IMR-90 (cell line): ENCODE measurements around the gene ZNF341.

ENCODE experiments used
- MXI1 ChIP-seq: IDR thresholded peaks from 2 replicates; pipeline ENCODE4 v1.6.1; 2012; ENCODE audit warnings: low read depth, mild to moderate bottlenecking, low read length, moderate library complexity, borderline replicate concordance
- POLR2A ChIP-seq: IDR thresholded peaks from 2 replicates; pipeline ENCODE4 v1.6.1; 2012; ENCODE audit warnings: mild to moderate bottlenecking, low read depth, low read length
- RFX5 ChIP-seq: IDR thresholded peaks from 2 replicates; pipeline ENCODE4 v1.8.0; 2012; ENCODE audit warnings: low read depth, mild to moderate bottlenecking, low read length, moderate library complexity
- TF ChIP-seq, protein P1 (sequence below): conservative IDR thresholded peaks from 2 replicates; pipeline ENCODE4 v1.5.1; 2012; ENCODE audit warnings: mild to moderate bottlenecking, low read depth, low read length, improper control_type of control experiment
- TF ChIP-seq, protein P2 (sequence below): fragments of 150-350 bp; IDR thresholded peaks from 2 replicates; pipeline ENCODE4 v1.6.1; 2016; ENCODE audit warnings: low read depth, mild to moderate bottlenecking, low read length, moderate library complexity, borderline replicate concordance
- TF ChIP-seq, protein P3 (sequence below): fragments of 150-350 bp; IDR thresholded peaks from 2 replicates; pipeline ENCODE4 v1.6.1; 2017; ENCODE audit warnings: mild to moderate bottlenecking, antibody characterized with exemption, low read length, low read depth

DNA sequence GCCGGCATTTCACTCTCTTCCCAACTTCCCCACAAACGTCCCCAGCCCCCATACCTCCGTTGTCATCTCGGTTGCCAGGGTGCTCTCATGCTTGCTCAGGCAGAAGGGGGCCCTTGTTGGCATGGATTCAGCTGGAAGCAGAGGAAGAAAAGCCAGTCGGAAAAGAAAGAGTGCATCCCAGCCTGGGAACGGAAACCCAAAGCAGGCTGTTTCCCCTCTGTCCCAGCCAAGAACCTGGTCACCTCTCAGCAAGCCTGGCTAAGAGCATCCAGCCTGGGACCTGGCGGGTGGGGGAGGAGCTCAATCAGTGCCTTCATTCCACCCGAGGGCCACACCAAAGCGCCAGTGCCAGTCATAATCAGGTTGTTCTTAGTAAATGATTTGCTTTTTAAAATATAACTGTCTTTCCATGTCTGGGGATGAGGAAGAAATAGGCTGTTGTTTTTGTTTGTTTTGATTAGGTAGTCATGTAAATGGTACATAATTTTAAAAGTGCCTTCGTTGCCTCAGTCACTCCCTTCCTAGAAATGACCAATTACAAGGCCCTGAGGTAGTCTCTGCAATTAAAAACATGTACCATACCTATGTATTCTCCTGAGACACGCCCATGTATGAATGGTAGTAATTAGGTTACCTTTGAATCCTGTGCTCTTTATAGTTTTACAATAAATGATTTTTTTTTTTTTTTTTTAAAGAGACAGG lies 100.5 kb downstream of the ZNF341 start:
- TF ChIP-seq, protein P1, sequence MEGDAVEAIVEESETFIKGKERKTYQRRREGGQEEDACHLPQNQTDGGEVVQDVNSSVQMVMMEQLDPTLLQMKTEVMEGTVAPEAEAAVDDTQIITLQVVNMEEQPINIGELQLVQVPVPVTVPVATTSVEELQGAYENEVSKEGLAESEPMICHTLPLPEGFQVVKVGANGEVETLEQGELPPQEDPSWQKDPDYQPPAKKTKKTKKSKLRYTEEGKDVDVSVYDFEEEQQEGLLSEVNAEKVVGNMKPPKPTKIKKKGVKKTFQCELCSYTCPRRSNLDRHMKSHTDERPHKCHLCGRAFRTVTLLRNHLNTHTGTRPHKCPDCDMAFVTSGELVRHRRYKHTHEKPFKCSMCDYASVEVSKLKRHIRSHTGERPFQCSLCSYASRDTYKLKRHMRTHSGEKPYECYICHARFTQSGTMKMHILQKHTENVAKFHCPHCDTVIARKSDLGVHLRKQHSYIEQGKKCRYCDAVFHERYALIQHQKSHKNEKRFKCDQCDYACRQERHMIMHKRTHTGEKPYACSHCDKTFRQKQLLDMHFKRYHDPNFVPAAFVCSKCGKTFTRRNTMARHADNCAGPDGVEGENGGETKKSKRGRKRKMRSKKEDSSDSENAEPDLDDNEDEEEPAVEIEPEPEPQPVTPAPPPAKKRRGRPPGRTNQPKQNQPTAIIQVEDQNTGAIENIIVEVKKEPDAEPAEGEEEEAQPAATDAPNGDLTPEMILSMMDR: no peak
- TF ChIP-seq POLR2A (no peak), RFX5 (no peak), MXI1 (no peak)
- TF ChIP-seq, protein P2, sequence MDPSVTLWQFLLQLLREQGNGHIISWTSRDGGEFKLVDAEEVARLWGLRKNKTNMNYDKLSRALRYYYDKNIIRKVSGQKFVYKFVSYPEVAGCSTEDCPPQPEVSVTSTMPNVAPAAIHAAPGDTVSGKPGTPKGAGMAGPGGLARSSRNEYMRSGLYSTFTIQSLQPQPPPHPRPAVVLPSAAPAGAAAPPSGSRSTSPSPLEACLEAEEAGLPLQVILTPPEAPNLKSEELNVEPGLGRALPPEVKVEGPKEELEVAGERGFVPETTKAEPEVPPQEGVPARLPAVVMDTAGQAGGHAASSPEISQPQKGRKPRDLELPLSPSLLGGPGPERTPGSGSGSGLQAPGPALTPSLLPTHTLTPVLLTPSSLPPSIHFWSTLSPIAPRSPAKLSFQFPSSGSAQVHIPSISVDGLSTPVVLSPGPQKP: no peak
- TF ChIP-seq, protein P3, sequence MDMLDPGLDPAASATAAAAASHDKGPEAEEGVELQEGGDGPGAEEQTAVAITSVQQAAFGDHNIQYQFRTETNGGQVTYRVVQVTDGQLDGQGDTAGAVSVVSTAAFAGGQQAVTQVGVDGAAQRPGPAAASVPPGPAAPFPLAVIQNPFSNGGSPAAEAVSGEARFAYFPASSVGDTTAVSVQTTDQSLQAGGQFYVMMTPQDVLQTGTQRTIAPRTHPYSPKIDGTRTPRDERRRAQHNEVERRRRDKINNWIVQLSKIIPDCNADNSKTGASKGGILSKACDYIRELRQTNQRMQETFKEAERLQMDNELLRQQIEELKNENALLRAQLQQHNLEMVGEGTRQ: no peak
